HUES6 (cell line): Measurements from ENCODE around the gene PSMC3IP.

Experiments
- H3K27ac ChIP-seq: 2 replicates; pipeline ENCODE4 v1.7.0; 2013; ENCODE audit warnings: low read depth, mild to moderate bottlenecking, low read length, inconsistent platforms
- H3K27me3 ChIP-seq: 2 replicates; pipeline ENCODE4 v1.6.1; 2013; ENCODE audit warnings: low read length; ENCODE audit not compliant: control insufficient read depth, insufficient read depth
- H3K36me3 ChIP-seq: 2 replicates; pipeline ENCODE4 v1.6.1; 2013; ENCODE audit warnings: low read length; ENCODE audit not compliant: control insufficient read depth, insufficient read depth
- H3K4me1 ChIP-seq: 2 replicates; pipeline ENCODE4 v1.6.1; 2013; ENCODE audit warnings: low read length; ENCODE audit not compliant: control insufficient read depth, insufficient read depth
- H3K4me3 ChIP-seq: 2 replicates; pipeline ENCODE4 v1.5.1; 2013; ENCODE audit warnings: low read depth, low read length
- H3K9ac ChIP-seq: one replicate; pipeline ENCODE4 v1.6.1; 2013; ENCODE audit warnings: mild to moderate bottlenecking, low read length
- H3K9me3 ChIP-seq: 2 replicates; pipeline ENCODE4 v1.6.1; 2013; ENCODE audit warnings: low read depth, low read length; ENCODE audit not compliant: control insufficient read depth, insufficient read depth

The PSMC3IP gene

DNA sequence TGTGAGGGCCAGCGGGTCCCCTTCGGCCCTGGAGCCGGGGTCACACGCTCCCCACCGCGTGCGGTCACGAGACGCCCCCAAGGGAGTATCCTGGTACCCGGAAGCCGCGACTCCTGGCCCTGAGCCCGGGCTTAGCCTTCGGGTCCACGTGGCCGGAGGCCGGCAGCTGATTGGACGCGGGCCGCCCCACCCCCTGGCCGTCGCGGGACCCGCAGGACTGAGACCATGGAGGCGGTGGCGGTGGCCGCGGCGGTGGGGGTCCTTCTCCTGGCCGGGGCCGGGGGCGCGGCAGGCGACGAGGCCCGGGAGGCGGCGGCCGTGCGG is 41.5 kb downstream of the PSMC3IP start, which contains the start of gene NAGLU:
TSS of gene NAGLU (plus strand) at position 194 of the 324 bp plus-strand sequence. CDS start at position 226, 32 bp downstream.
- Histone ChIP-seq H3K27ac (peak within 1 kb of the TSS; percentile 19; the same call in 1 of the 2 replicates), H3K9ac (peak within 1 kb of the TSS; percentile 88), H3K36me3 (peaks cover 18% of the 10 kb centered on the region), H3K4me1 (peaks cover 22% of the 10 kb centered on the region), H3K27me3 (peaks cover 9% of the 10 kb centered on the region), H3K4me3 (peak within 1 kb of the TSS; percentile 74), H3K9me3 (no peaks in the 10 kb centered on the region)

GRCh38 chr17:42535155-42536047 is 42.1 kb downstream of the PSMC3IP start:
- H3K4me3 ChIP-seq: peak overlapping the region; percentile 74
- H3K9me3 ChIP-seq: no peaks in the 10 kb centered on the region
- H3K36me3 ChIP-seq: peaks cover 13% of the 10 kb centered on the region
- H3K27me3 ChIP-seq: peaks cover 11% of the 10 kb centered on the region
- H3K9ac ChIP-seq: peak overlapping the region; percentile 88
- H3K4me1 ChIP-seq: peaks cover 24% of the 10 kb centered on the region
- peak overlapping the region; percentile 5; the same call in 1 of the 2 replicates for H3K27ac ChIP-seq

DNA sequence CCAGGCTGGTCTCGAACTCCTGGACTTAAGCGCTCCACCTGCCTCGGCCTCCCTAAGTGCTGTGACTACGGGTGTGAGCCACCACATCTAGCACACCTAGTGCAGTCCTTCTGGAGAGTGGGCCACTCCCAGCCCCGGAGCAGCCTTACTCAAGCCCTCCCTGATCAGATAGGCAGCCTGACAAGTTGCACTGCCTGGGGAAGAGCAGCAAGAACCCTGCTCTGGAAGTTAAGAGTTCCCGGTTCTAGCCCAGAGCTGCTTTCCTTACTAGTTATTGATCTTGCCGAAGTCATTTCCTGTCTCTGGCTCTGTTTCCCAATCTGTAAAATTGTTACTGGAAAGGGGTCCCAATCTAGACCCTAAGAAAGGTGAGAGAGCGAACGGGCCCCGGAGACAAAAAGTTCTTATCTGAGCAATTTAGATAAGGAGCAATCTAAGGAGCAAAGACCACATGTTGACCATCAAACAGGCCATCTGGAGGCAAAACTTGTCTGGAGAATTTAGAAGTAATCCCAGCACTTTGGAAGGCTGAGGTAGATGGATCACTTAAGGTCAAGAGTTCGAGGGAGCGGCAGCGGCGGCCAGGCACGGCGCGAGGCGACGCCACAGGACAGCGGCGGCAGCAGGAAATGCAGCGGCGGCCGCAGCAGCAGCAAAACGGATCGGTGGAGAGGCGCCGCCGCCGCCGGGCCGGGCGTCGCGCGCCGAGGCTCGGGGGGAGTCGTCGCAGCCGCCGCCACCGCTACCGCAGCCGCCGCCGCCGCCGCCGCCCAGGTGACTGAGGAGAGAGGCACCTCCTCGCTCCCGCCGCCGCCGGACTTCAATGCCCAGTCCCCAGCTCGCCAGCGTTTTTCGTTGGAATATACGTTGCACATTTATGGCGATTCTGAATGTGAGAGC is 45.8 kb downstream of the PSMC3IP start:
- Histone ChIP-seq H3K36me3 (no peaks in the 10 kb centered on the region), H3K9ac (peak overlapping the region; percentile 47), H3K9me3 (no peaks in the 10 kb centered on the region), H3K4me3 (peak overlapping the region; percentile 57), H3K27ac (no peak overlapping the region), H3K4me1 (peaks cover 16% of the 10 kb centered on the region), H3K27me3 (peaks cover 11% of the 10 kb centered on the region)

- no peak overlapping the region for H3K4me3 ChIP-seq
These were observed 46.5 kb downstream of the PSMC3IP start for GRCh38 chr17:42530952-42531454.

GRCh38 chr17:42529061-42529460 is 48.5 kb downstream of the PSMC3IP start:
- H3K27ac ChIP-seq: no peak overlapping the region
- no peaks in the 10 kb centered on the region for H3K9me3 ChIP-seq
- no peak overlapping the region for H3K4me3 ChIP-seq
- H3K9ac ChIP-seq: no peak overlapping the region
- H3K4me1 ChIP-seq: peaks cover 5% of the 10 kb centered on the region; the same call in 1 of the 2 replicates
- peaks cover 11% of the 10 kb centered on the region for H3K27me3 ChIP-seq
- no peaks in the 10 kb centered on the region for H3K36me3 ChIP-seq

More at GRCh38 chr17:42530952-42531454, 46.5 kb downstream of the PSMC3IP start:
- peaks cover 15% of the 10 kb centered on the region for H3K4me1 ChIP-seq
- H3K27ac ChIP-seq: no peak overlapping the region
- H3K9ac ChIP-seq: no peak overlapping the region
- no peaks in the 10 kb centered on the region for H3K9me3 ChIP-seq
- H3K27me3 ChIP-seq: peaks cover 11% of the 10 kb centered on the region
- no peaks in the 10 kb centered on the region for H3K36me3 ChIP-seq

DNA sequence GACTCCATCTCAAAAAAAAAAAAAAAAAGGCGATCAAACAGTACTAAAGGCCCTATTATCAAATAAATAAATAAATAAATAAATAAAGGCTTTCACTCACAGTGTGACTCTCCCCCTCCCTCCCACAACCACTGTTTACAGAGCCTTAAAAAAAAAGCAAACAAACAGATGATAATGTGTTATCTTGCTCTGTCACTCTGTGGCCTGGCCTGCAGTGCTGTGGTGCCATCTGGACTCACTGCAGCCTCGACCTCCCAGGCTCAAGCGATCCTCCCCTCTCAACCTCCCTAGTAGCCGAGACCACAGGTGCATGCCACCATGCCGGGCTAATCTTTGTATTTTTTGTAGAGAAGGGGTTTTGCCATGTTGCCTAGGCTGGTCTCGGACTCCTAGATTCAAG is 49.6 kb downstream of the PSMC3IP start:
- H3K27ac ChIP-seq: no peak overlapping the region
- H3K27me3 ChIP-seq: peaks cover 11% of the 10 kb centered on the region
- H3K4me1 ChIP-seq: peaks cover 5% of the 10 kb centered on the region; the same call in 1 of the 2 replicates
- H3K9ac ChIP-seq: no peak overlapping the region
- H3K9me3 ChIP-seq: no peaks in the 10 kb centered on the region
- no peak overlapping the region for H3K4me3 ChIP-seq
- H3K36me3 ChIP-seq: no peaks in the 10 kb centered on the region

DNA sequence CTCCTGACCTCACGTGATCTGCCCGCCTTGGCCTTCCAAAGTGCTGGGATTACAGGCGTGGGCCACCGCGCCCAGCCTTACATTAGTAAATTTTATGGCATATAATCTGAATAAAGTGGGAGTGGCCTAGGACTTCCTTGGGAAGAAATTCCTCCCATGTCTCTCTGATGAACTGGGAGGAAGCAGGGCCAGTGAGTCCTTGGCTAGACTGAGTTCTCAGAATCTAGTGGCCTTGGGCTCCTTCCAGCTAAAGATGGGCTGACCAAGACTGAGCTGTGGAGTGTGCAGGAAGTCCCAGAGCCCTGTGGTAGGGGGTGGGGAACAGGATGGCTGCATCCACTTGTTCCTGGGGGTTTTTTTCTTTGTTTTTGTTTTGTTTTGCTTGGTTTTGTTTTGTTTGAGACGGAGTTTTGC is 51.5 kb downstream of the PSMC3IP start:
- Histone ChIP-seq H3K4me3 (no peak overlapping the region), H3K9me3 (no peaks in the 10 kb centered on the region), H3K4me1 (peaks cover 4% of the 10 kb centered on the region; the same call in 1 of the 2 replicates), H3K36me3 (peaks cover 9% of the 10 kb centered on the region), H3K9ac (no peak overlapping the region), H3K27me3 (0 out of 2 replicates have a peak, but pooled peaks cover 2% of the 10 kb centered on the region), H3K27ac (no peak overlapping the region)

GRCh38 chr17:42525221-42525620 is 52.3 kb downstream of the PSMC3IP start:
- H3K9ac ChIP-seq: no peak overlapping the region
- peaks cover 10% of the 10 kb centered on the region for H3K36me3 ChIP-seq
- H3K27me3 ChIP-seq: no peaks in the 10 kb centered on the region
- no peak overlapping the region for H3K27ac ChIP-seq
- peaks cover 9% of the 10 kb centered on the region for H3K4me1 ChIP-seq
- H3K4me3 ChIP-seq: no peak overlapping the region
- no peaks in the 10 kb centered on the region for H3K9me3 ChIP-seq

GRCh38 chr17:42522798-42523278 is 54.7 kb downstream of the PSMC3IP start:
- H3K27ac ChIP-seq: no peak overlapping the region
- H3K4me1 ChIP-seq: peaks cover 32% of the 10 kb centered on the region
- H3K4me3 ChIP-seq: no peak overlapping the region
- H3K9me3 ChIP-seq: no peaks in the 10 kb centered on the region
- peaks cover 14% of the 10 kb centered on the region for H3K36me3 ChIP-seq
- H3K27me3 ChIP-seq: no peaks in the 10 kb centered on the region
- H3K9ac ChIP-seq: no peak overlapping the region
